Keratinocyte (primary cell): ENCODE results near the gene HOXD10.

Experiments
- CTCF ChIP-seq, 3 experiments: IDR thresholded peaks in 1 of 3; conservative IDR thresholded peaks in 1 of 3; optimal IDR thresholded peaks in 1 of 3; 2 replicates in 2 of 3; 3 replicates in 1 of 3; pipeline versions ENCODE3 to v1.5.1; 2011; ENCODE audit warnings: low read length in 3 of 3, mild to moderate bottlenecking in 3 of 3, moderate library complexity in 2 of 3, control low read depth in 1 of 3, inconsistent platforms in 1 of 3; ENCODE audit not compliant: insufficient read depth in 2 of 3; ENCODE audit errors: extremely low read depth in 1 of 3
- EZH2 ChIP-seq: IDR thresholded peaks from one replicate; pipeline ENCODE4 v1.6.1; 2012; ENCODE audit warnings: inconsistent platforms, mild to moderate bottlenecking, low read length, moderate library complexity

GRCh38 chr2:176115883-176116813 lies at the start of gene HOXD10:
- TF ChIP-seq CTCF (optimal IDR thresholded peaks at IDR 0.05 in 1 of 3, IDR thresholded peaks at IDR 0.05 in 1 of 3, conservative IDR thresholded peaks at IDR 0.05 in 1 of 3; ENCODE audit: extremely low read depth in 1 of 3, insufficient read depth in 2 of 3, low read length in 3 of 3) (peak in 1 of 3 experiments; percentile 19), EZH2 (peak; percentile 59)
